ENCODE data around the gene FBXW7. TPM values are rescaled to one million over a fixed set of nuclear protein-coding genes. Genes with fewer than 3 reads are reported as not detected.

The FBXW7 gene, protein sequence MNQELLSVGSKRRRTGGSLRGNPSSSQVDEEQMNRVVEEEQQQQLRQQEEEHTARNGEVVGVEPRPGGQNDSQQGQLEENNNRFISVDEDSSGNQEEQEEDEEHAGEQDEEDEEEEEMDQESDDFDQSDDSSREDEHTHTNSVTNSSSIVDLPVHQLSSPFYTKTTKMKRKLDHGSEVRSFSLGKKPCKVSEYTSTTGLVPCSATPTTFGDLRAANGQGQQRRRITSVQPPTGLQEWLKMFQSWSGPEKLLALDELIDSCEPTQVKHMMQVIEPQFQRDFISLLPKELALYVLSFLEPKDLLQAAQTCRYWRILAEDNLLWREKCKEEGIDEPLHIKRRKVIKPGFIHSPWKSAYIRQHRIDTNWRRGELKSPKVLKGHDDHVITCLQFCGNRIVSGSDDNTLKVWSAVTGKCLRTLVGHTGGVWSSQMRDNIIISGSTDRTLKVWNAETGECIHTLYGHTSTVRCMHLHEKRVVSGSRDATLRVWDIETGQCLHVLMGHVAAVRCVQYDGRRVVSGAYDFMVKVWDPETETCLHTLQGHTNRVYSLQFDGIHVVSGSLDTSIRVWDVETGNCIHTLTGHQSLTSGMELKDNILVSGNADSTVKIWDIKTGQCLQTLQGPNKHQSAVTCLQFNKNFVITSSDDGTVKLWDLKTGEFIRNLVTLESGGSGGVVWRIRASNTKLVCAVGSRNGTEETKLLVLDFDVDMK
- total RNA-seq, result 49.9 TPM

DNA sequence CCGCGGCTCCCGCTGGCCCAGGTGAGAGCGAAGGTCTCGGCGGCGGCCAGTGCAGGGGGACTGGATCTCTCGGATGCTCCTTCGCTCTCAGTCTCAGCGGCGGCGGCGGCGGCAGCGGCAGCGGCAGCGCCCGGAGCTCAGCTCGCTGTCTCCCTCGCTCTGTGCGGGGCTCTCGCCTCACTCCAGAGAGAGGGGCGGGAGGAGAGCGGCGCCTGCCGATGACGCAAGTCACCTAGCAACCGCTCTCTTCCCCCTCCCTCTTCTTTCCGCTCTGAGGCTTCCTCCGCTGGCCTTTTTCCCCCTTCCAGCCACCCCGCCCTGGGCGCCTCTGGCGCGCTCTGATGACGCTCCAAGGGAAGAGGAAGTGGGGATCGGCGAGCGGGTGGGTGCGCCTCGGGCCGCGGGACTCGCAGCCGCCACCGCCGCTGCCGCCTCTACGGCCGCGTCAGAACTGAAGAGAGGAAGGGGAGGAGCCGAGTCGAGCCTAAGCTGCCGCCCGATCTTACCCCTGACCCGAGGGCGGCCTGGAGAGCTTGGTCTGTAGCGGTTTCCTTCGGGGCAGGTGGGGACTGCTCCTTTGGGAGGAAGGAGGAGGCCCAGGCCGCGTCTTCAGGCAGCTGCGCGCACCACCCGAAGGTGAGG lies at the start of gene FBXW7:
FBXW7 (minus strand) TSS at position 190 of the 642 bp plus-strand sequence. CDS start 124,289 bp downstream, outside the sequence.

Small RNA genes lying within 50 kb of the gene (small RNA-seq; reads per million reads assigned to genes)
- gene MIR3140 (ENCODE audit: low replicate concordance), result not detected

Other genes starting within 250 kb of the FBXW7 start
- gene TMEM154, start 143.9 kb upstream of the FBXW7 start, total RNA-seq, result 3.3 TPM
- 2.2 TPM for gene TIGD4, start 243.6 kb upstream of the FBXW7 start, total RNA-seq
- 34.0 TPM for gene ARFIP1, start 243.9 kb upstream of the FBXW7 start, total RNA-seq

Measured in metanephros (tissue), 2 donors.